ENCODE results near the gene PSMA8. TPM values are rescaled to one million over a fixed set of nuclear protein-coding genes. Genes with fewer than 3 reads are reported as not detected.
"Not testable (repeated sequence)": the region's sequence is repeated elsewhere in the genome, so short reads cannot be mapped to it uniquely, and the experiment has no call there.

The PSMA8 gene
- total RNA-seq, 1 donor from 2014 or later, result not detected

GRCh38 chr18:26230497-26230896 is 96.8 kb downstream of the PSMA8 start:
- DNase-seq (ENCODE audit: low read depth, low spot score), result no peak

DNA sequence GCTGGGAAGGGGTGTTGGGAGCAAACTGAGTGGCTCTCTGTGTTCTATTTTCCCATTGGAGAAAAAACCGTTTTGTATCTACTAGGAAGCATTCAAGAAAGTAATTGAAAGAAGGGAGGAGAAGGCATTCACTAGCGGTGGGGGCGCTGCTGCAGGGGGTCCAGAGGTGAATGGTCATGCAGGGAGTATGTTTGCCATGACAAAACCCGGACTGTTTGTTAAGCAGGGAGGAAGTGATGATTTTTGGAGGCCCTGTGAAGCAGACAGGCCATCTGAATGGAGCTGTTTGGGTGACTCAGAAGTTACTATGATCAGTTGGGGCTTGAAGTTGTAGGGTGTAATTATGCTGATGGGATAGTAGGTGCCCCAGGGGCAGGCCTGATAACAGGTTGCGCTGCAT is 99.5 kb downstream of the PSMA8 start:
- no peak for DNase-seq (ENCODE audit: low read depth, low spot score)

DNA sequence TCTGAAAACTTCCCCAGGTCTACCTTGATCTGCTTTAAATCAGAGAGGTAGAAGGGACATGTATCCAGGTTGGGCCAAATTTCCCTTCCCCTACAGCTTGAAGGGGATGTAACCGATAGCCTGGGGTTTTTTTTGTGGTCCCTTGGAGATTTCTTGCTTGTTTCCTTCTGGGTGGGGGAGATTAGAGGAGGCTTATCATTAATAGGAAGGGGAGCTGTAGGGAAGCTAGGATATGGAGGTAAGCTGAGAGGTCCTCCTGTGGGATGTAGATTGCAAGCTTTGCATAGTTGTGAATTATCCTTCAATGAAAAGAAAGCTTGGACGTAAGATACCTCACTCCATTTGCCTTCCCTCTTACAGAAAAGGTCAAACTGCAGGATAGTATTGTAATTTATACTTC is 103.7 kb downstream of the PSMA8 start:
- DNase-seq (ENCODE audit: low read depth, low spot score), result not testable (repeated sequence)

DNA sequence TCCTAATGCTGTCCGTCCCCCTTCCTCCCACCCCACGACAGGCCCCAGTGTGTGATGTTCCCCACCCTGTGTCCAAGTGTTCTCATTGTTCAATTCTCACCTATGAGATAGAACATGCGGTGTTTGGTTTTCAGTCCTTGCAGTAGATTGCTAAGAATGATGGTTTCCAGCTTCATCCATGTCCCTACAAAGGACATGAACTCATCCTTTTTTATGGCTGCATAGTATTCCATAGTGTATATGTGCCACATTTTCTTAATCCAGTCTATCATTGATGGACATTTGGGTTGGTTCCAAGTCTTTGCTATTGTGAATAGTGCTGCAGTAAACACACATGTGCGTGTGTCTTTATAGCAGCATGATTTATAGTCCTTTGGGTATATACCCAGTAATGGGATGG is 105.0 kb downstream of the PSMA8 start:
- DNase-seq (ENCODE audit: low read depth, low spot score), result not testable (repeated sequence)

DNA sequence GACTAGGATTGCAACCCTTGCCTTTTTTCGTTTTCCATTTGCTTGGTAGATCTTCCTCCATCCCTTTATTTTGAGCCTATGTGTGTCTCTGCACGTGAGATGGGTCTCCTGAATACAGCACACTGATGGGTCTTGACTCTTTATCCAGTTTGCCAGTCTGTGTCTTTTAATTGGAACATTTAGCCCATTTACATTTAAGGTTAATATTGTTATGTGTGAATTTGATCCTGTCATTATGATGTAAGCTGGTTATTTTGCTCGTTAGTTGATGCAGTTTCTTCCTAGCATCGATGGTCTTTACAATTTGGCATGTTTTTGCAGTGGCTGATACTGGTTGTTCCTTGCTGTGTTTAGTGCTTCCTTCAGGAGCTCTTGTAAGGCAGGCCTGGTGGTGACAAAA is 108.7 kb downstream of the PSMA8 start:
- DNase-seq (ENCODE audit: low read depth, low spot score), result not testable (repeated sequence)

Other genes with a start within 250 kb of the PSMA8 start
- 75.2 and 92.8 TPM in 2 replicates for gene SS18, start 43.3 kb upstream of the PSMA8 start, total RNA-seq
- gene TAF4B, start 92.6 kb downstream of the PSMA8 start, total RNA-seq, result 4.9 and 5.4 TPM in 2 replicates